GM12878 (cell line): ENCODE data around the gene PSMA8. TPM values are rescaled to one million over a fixed set of nuclear protein-coding genes. Genes with fewer than 3 reads are reported as not detected.

Experiments used
- ATAC-seq: fragments of 200-7000 bp; cut with Tn5 transposase; 3 replicates; pipeline ENCODE4 v1.9.1; 2020; ENCODE audit warnings: mild to moderate bottlenecking, moderate library complexity
- BruUV-seq: library from RNA; stranded (reverse); fragments of 400-500 nt; replicated peaks from 2 replicates; lab custom pipeline; 2021; lab: Mats Ljungman, UMichigan
- CTCF ChIA-PET: fragments of 300-600 bp; sonication (Branson Sonifier 250); formaldehyde crosslinking; extraction: SDS; loops from one replicate; lab custom pipeline; 2021; ENCODE audit warnings: inconsistent platforms; lab: Yijun Ruan, JAX
- POLR2A ChIA-PET: fragments of 350-600 bp; formaldehyde crosslinking; extraction: SDS; loops from one replicate; lab custom pipeline; 2021; ENCODE audit warnings: inconsistent platforms; lab: Charles Lee
- RAD21 ChIA-PET: fragments of 300-600 bp; sonication (Branson Sonifier 250); formaldehyde crosslinking; loops from one replicate; lab custom pipeline; 2023; ENCODE audit warnings: antibody characterized with exemption; ENCODE audit not compliant: unreplicated experiment; lab: Charles Lee
- SMC1A ChIA-PET: fragments of 300-600 bp; sonication (Branson Sonifier 250); formaldehyde crosslinking; loops from one replicate; lab custom pipeline; 2023; ENCODE audit not compliant: unreplicated experiment, uncharacterized antibody; lab: Charles Lee
- DNase-seq: peaks from one replicate; pipeline ENCODE4 v3.0.0-alpha.2; 2011; ENCODE audit warnings: low read depth, low spot score
- FAIRE-seq: peaks from 3 replicates; lab custom pipeline; 2011; peaks lifted over from hg19 to GRCh38; lab: Jason Lieb, UNC
- H2AFZ ChIP-seq: 2 replicates; pipeline ENCODE4 v1.6.0; 2011; ENCODE audit warnings: low read depth, low read length, control low read depth; ENCODE audit not compliant: control insufficient read depth
- H3K27ac ChIP-seq: 2 replicates; pipeline ENCODE4 v1.5.1; 2011; ENCODE audit warnings: control low read depth; ENCODE audit not compliant: control insufficient read depth, insufficient read depth
- H3K27me3 ChIP-seq, 2 experiments: replicated peaks in 1 of 2; 2 replicates each; pipeline versions ENCODE4 v1.6.0 to v1.6.1; 2011; ENCODE audit warnings: low read length in 1 of 2; ENCODE audit not compliant: control insufficient read depth in 2 of 2, insufficient read depth in 2 of 2
- H3K36me3 ChIP-seq, 2 experiments: 2 replicates each; pipeline ENCODE4 v1.5.1; 2011; ENCODE audit warnings: low read length in 1 of 2; ENCODE audit not compliant: control insufficient read depth in 2 of 2, insufficient read depth in 2 of 2
- H3K4me1 ChIP-seq: 2 replicates; pipeline ENCODE4 v1.6.1; 2011; ENCODE audit warnings: mild to moderate bottlenecking, low read length, moderate library complexity, mixed read lengths; ENCODE audit not compliant: control insufficient read depth, insufficient read depth
- H3K4me2 ChIP-seq: 2 replicates; pipeline ENCODE4 v1.6.0; 2011; ENCODE audit warnings: control low read depth; ENCODE audit not compliant: control insufficient read depth, insufficient read depth
- H3K4me3 ChIP-seq: fragments of 200-600 bp; sonication (generic); 2 replicates; pipeline ENCODE4 v1.5.1; 2016
- H3K79me2 ChIP-seq: 2 replicates; pipeline ENCODE4 v1.6.0; 2011; ENCODE audit warnings: low read length; ENCODE audit not compliant: control insufficient read depth, insufficient read depth
- H3K9ac ChIP-seq: 2 replicates; pipeline ENCODE4 v1.8.0; 2011; ENCODE audit warnings: low read length, control low read depth, mixed read lengths; ENCODE audit not compliant: control insufficient read depth, insufficient read depth
- H3K9me3 ChIP-seq: replicated peaks from 3 replicates; pipeline ENCODE4 v1.5.1; 2011; ENCODE audit warnings: mild to moderate bottlenecking, low read length; ENCODE audit not compliant: control insufficient read depth, insufficient read depth
- H4K20me1 ChIP-seq: 2 replicates; pipeline ENCODE4 v1.6.0; 2011; ENCODE audit not compliant: control insufficient read depth, insufficient read depth
- BCL11A ChIP-seq: IDR thresholded peaks from 2 replicates; pipeline ENCODE4 v1.6.1; 2011; ENCODE audit warnings: low read depth, low read length
- CUX1 ChIP-seq: IDR thresholded peaks from 2 replicates; pipeline ENCODE4 v1.6.1; 2012; ENCODE audit warnings: improper control_type of control experiment, low read depth, low read length; ENCODE audit not compliant: insufficient replicate concordance
- DPF2 ChIP-seq: fragments of 450-650 bp; IDR thresholded peaks from 2 replicates; pipeline ENCODE4 v1.6.1; 2017; ENCODE audit warnings: mild to moderate bottlenecking
- KLF5 ChIP-seq: fragments of 450-650 bp; IDR thresholded peaks from 2 replicates; pipeline ENCODE4 v1.6.1; 2014; ENCODE audit warnings: mild to moderate bottlenecking; ENCODE audit not compliant: partially characterized antibody
- MTA3 ChIP-seq: IDR thresholded peaks from 2 replicates; pipeline ENCODE4 v1.6.1; 2012; ENCODE audit warnings: low read length, inconsistent platforms, borderline replicate concordance
- NBN ChIP-seq: fragments of 450-650 bp; IDR thresholded peaks from 2 replicates; pipeline ENCODE4 v1.6.1; 2016
- REST ChIP-seq: IDR thresholded peaks from 2 replicates; pipeline ENCODE4 v1.6.1; 2012; ENCODE audit warnings: mild to moderate bottlenecking, low read depth, low read length
- SMC3 ChIP-seq: IDR thresholded peaks from 2 replicates; pipeline ENCODE4 v1.6.1; 2011; ENCODE audit warnings: low read length, improper control_type of control experiment, borderline replicate concordance
- STAT1 ChIP-seq: fragments of 450-650 bp; conservative IDR thresholded peaks from 2 replicates; pipeline ENCODE4 v1.6.1; 2014; ENCODE audit warnings: antibody characterized with exemption, mild to moderate bottlenecking
- SUPT20H ChIP-seq: IDR thresholded peaks from 2 replicates; pipeline ENCODE4 v1.6.1; 2011; ENCODE audit warnings: low read depth, mild to moderate bottlenecking, low read length, moderate library complexity, borderline replicate concordance; ENCODE audit not compliant: control insufficient read depth
- USF2 ChIP-seq: IDR thresholded peaks from 2 replicates; pipeline ENCODE4 v1.6.1; 2011; ENCODE audit warnings: low read depth, low read length, improper control_type of control experiment, borderline replicate concordance
- ZBED1 ChIP-seq: IDR thresholded peaks from 2 replicates; pipeline ENCODE4 v1.6.1; 2016; ENCODE audit warnings: borderline replicate concordance
- ZNF207 ChIP-seq: fragments of 450-650 bp; IDR thresholded peaks from 2 replicates; pipeline ENCODE4 v1.6.1; 2014; ENCODE audit warnings: antibody characterized with exemption, mild to moderate bottlenecking, borderline replicate concordance
- WGBS: methylation state at CpG from one replicate; pipeline ENCODE4 v1.1.6; 2016; ENCODE audit warnings: low lambda C conversion rate; ENCODE audit not compliant: insufficient replicate concordance, insufficient coverage; ENCODE audit errors: missing lambda C conversion rate; 5-methylcytosine and 5-hydroxymethylcytosine counted together
- in situ Hi-C: fragments of 300-500 bp; cut with MboI; formaldehyde crosslinking; loops from 9 replicates; pipeline ENCODE4 v1.14.3; 2018; ENCODE audit warnings: mixed read lengths
- intact Hi-C: fragments of 100-400 bp; cut with micrococcal nuclease; formaldehyde crosslinking; loops from one replicate; pipeline ENCODE4 v1.14.2; 2022; ENCODE audit not compliant: unreplicated experiment
- polyA plus RNA-seq, 11 experiments: library from polyadenylated mRNA; depleted of rRNA in 4 of 11; unstranded in 6 of 11; stranded (reverse) in 5 of 11; fragments of >200 nt; fragmentation: Nextera tagmentation in 4 of 11; fragmentation: Illumina TruSeq in 1 of 11; extraction: Ambion mirVana in 4 of 11; extraction: Trizol in 1 of 11; gene quantifications; 1 replicate in 1 of 11; 2 replicates in 10 of 11; pipeline versions ENCODE4 v1.2.1 to v1.2.3, GENCODE V29; 2011 to 2016; ENCODE audit warnings: inconsistent platforms in 2 of 11, missing spikeins in 2 of 11, low read depth in 1 of 11
- total RNA-seq, 4 experiments: library from RNA; depleted of rRNA in 3 of 4; stranded (reverse); fragments of >200 nt in 3 of 4; fragmentation: Illumina TruSeq in 1 of 4; extraction: Trizol in 1 of 4; gene quantifications; 2 replicates each; pipeline versions ENCODE4 v1.2.1 to v1.2.3, GENCODE V29; 2013 to 2021

PSMA8 gene
- total and polyA plus RNA-seq, 10 of the 15 experiments (the other 5 are each of a cell fraction or from before 2014, with no cell fraction given), result 0.07 to 0.15 (median 0.09) TPM; not detected in 6

- Histone ChIP-seq H3K36me3 (no peaks in the 10 kb centered on the region), H3K27me3 (no peaks in the 10 kb centered on the region), H3K4me3 (peak overlapping the region; percentile 41; the same call in 1 of the 2 replicates), H3K27ac (peak overlapping the region; percentile 62), H4K20me1 (no peaks in the 10 kb centered on the region), H3K9me3 (no peaks in the 10 kb centered on the region), H3K4me1 (peaks cover 10% of the 10 kb centered on the region), H3K9ac (peak overlapping the region; percentile 51), H2AFZ (peak overlapping the region; percentile 78), H3K4me2 (peak overlapping the region; percentile 46), H3K79me2 (no peaks in the 10 kb centered on the region)
- intact Hi-C loops, result no loop called here
- CTCF ChIA-PET, result interaction anchor here (0.7 to 1.8 kb wide), 6 partner anchors 7 to 124 kb away, joined by 3 read pairs; no protein-coding TSS in a partner anchor
- in situ Hi-C loops, result no loop called here
- ATAC-seq (peak; percentile 99), DNase-seq (peak; percentile 71), FAIRE-seq (peak; percentile 72)
- SMC1A ChIA-PET, result interaction anchor here (0.7 to 1.9 kb wide), 9 partner anchors 9 to 332 kb away, joined by 3 to 12 read pairs (median 4); no protein-coding TSS in a partner anchor
- RAD21 ChIA-PET, result interaction anchor here (0.9 to 1.9 kb wide), 3 partner anchors 12 to 25 kb away, joined by 3 to 6 read pairs (median 3); no protein-coding TSS in a partner anchor
- BruUV-seq, result TSS peak; percentile 86
- WGBS, result 15% methylated on average over 7 of the region's 7 CpGs
- POLR2A ChIA-PET, result interaction anchor here (0.6 to 1.2 kb wide), 5 partner anchors 10 to 36 kb away, joined by 3 read pairs; no protein-coding TSS in a partner anchor
- no peak for TF ChIP-seq DPF2
- TF ChIP-seq BCL11A, result no peak
- TF ChIP-seq NBN, result no peak
- no peak for TF ChIP-seq CUX1
- no peak for TF ChIP-seq SMC3
- TF ChIP-seq ZBED1, result 0 out of 2 replicates have a peak, but pooled peaks have one; percentile 23
- no peak for TF ChIP-seq USF2
- no peak for TF ChIP-seq SUPT20H
- no peak for TF ChIP-seq STAT1
- TF ChIP-seq REST, result no peak
- no peak for TF ChIP-seq KLF5
- TF ChIP-seq ZNF207, result no peak
- no peak for TF ChIP-seq MTA3
These were observed 81.7 kb downstream of the PSMA8 start for GRCh38 chr18:26215247-26215970.
